Caco-2 (cell line): Measurements from ENCODE around the gene GPR161. TPM values are rescaled to one million over a fixed set of nuclear protein-coding genes. Genes with fewer than 3 reads are reported as not detected.

Experiments used
- BruUV-seq: library from RNA; stranded (reverse); fragments of 400-500 nt; replicated peaks from 2 replicates; lab custom pipeline; 2021; lab: Mats Ljungman, UMichigan
- CTCF ChIA-PET: fragments of 300-600 bp; sonication (Branson Sonifier 250); formaldehyde crosslinking; loops from one replicate; lab custom pipeline; 2022; ENCODE audit warnings: antibody characterized with exemption; lab: Charles Lee
- POLR2A ChIA-PET: fragments of 300-600 bp; sonication (Branson Sonifier 250); formaldehyde crosslinking; loops from one replicate; lab custom pipeline; 2022; ENCODE audit warnings: antibody characterized with exemption; lab: Charles Lee
- DNase-seq, 2 experiments: peaks; one replicate each; pipeline versions ENCODE4 v3.0.0 to v3.0.0-alpha.2; 2020 to 2022
- H3K27me3 ChIP-seq: replicated peaks from 2 replicates; pipeline ENCODE4 v1.6.0; 2011; ENCODE audit warnings: low read length; ENCODE audit not compliant: control insufficient read depth, insufficient read depth
- H3K36me3 ChIP-seq: 2 replicates; pipeline ENCODE4 v1.5.1; 2011; ENCODE audit warnings: low read length; ENCODE audit not compliant: control insufficient read depth, insufficient read depth
- H3K4me1 ChIP-seq: fragments of 250-450 bp; sonication (Bioruptor Pico); 2 replicates; pipeline ENCODE4 v1.5.1; 2020; ENCODE audit warnings: mild to moderate bottlenecking
- H3K4me3 ChIP-seq: 2 replicates; pipeline ENCODE4 v1.5.1; 2011; ENCODE audit warnings: low read depth, mild to moderate bottlenecking, control low read depth, low read length
- H3K9me3 ChIP-seq: fragments of 250-450 bp; sonication (Bioruptor Pico); 2 replicates; pipeline ENCODE4 v1.5.1; 2020; ENCODE audit warnings: mild to moderate bottlenecking, moderate library complexity
- H3K27ac Mint-ChIP-seq: one replicate; pipeline ENCODE4 v1.8.0; 2022; ENCODE audit warnings: mixed read lengths; ENCODE audit not compliant: unreplicated experiment
- H3K27me3 Mint-ChIP-seq: one replicate; pipeline ENCODE4 v1.8.0; 2022; ENCODE audit warnings: mixed read lengths; ENCODE audit not compliant: insufficient read depth, unreplicated experiment
- H3K36me3 Mint-ChIP-seq: one replicate; pipeline ENCODE4 v1.8.0; 2022; ENCODE audit warnings: mild to moderate bottlenecking, mixed read lengths; ENCODE audit not compliant: insufficient read depth, unreplicated experiment
- H3K4me1 Mint-ChIP-seq: one replicate; pipeline ENCODE4 v1.8.0; 2022; ENCODE audit warnings: low read depth, mixed read lengths; ENCODE audit not compliant: unreplicated experiment
- H3K4me3 Mint-ChIP-seq: one replicate; pipeline ENCODE4 v1.8.0; 2022; ENCODE audit warnings: mild to moderate bottlenecking, moderate library complexity, mixed read lengths; ENCODE audit not compliant: unreplicated experiment
- H3K9me3 Mint-ChIP-seq: one replicate; pipeline ENCODE4 v1.8.0; 2022; ENCODE audit warnings: mixed read lengths; ENCODE audit not compliant: unreplicated experiment
- CTCF ChIP-seq, 2 experiments: fragments of 200-600 bp in 1 of 2; IDR thresholded peaks; 1 replicate in 1 of 2; 2 replicates in 1 of 2; pipeline versions ENCODE4 v1.5.1 to v1.8.0; 2011 to 2022; ENCODE audit warnings: antibody characterized with exemption in 1 of 2, control low read depth in 1 of 2, inconsistent platforms in 1 of 2, low read depth in 1 of 2, low read length in 1 of 2, mild to moderate bottlenecking in 1 of 2, moderate library complexity in 1 of 2; ENCODE audit not compliant: insufficient read depth in 1 of 2, severe bottlenecking in 1 of 2, unreplicated experiment in 1 of 2
- intact Hi-C: fragments of 100-400 bp; cut with micrococcal nuclease; formaldehyde crosslinking; loops from one replicate; pipeline ENCODE4 v1.10.0; 2022; ENCODE audit not compliant: unreplicated experiment
- total RNA-seq: library from RNA; stranded (reverse); gene quantifications from 2 replicates; pipeline ENCODE4 v1.2.3, GENCODE V29; 2022

The GPR161 gene
- total RNA-seq, 1 experiment from 2014 or later = 38.2 TPM

GRCh38 chr1:168096296-168097165, 40.2 kb downstream of the GPR161 start:
- H3K27me3 Mint-ChIP-seq = no peaks in the 10 kb centered on the region
- ChIA-PET CTCF (interaction anchor here (0.6 kb wide), 1 partner anchor 798 kb away, joined by 5 read pairs; no protein-coding TSS in a partner anchor), POLR2A (interaction anchor here (0.6 to 0.7 kb wide), 2 partner anchors 161 to 1046 kb away, joined by 4 to 6 read pairs; no protein-coding TSS in a partner anchor)
- peaks cover 49% of the 10 kb centered on the region for H3K36me3 Mint-ChIP-seq
- no peaks in the 10 kb centered on the region for H3K4me1 Mint-ChIP-seq
- Histone ChIP-seq H3K4me1 (no peaks in the 10 kb centered on the region), H3K36me3 (no peaks in the 10 kb centered on the region; the same call in 1 of the 2 replicates), H3K9me3 (no peaks in the 10 kb centered on the region), H3K27me3 (no peaks in the 10 kb centered on the region), H3K4me3 (no peak overlapping the region)
- TF ChIP-seq CTCF (IDR thresholded peaks at IDR 0.05; ENCODE audit: insufficient read depth in 1 of 2, low read depth in 1 of 2, low read length in 1 of 2, severe bottlenecking in 1 of 2, unreplicated experiment in 1 of 2) = no peak
- H3K4me3 Mint-ChIP-seq = no peak overlapping the region
- H3K9me3 Mint-ChIP-seq = no peaks in the 10 kb centered on the region
- intact Hi-C loops = no loop called here
- BruUV-seq = no TSS peak
- no peak for DNase-seq
- no peak overlapping the region for H3K27ac Mint-ChIP-seq

GRCh38 chr1:168095476-168095875, 41.3 kb downstream of the GPR161 start:
- no peak for TF ChIP-seq CTCF (IDR thresholded peaks at IDR 0.05; ENCODE audit: insufficient read depth in 1 of 2, low read depth in 1 of 2, low read length in 1 of 2, severe bottlenecking in 1 of 2, unreplicated experiment in 1 of 2)
- CTCF ChIA-PET = no interaction called here
- H3K36me3 ChIP-seq = no peaks in the 10 kb centered on the region; the same call in 1 of the 2 replicates

GRCh38 chr1:168093616-168094015, 43.1 kb downstream of the GPR161 start:
- no peaks in the 10 kb centered on the region for H3K9me3 ChIP-seq
- ChIA-PET CTCF (interaction anchor here (0.9 kb wide), 1 partner anchor 228 kb away, joined by 4 read pairs; no protein-coding TSS in a partner anchor), POLR2A (no interaction called here)
- Mint-ChIP-seq H3K27me3 (no peaks in the 10 kb centered on the region), H3K4me3 (no peak overlapping the region), H3K4me1 (peaks cover 7% of the 10 kb centered on the region), H3K9me3 (no peaks in the 10 kb centered on the region), H3K36me3 (peaks cover 64% of the 10 kb centered on the region), H3K27ac (no peak overlapping the region)
- intact Hi-C loops = loop anchor here (1.0 kb wide), 2 partner anchors 53 to 229 kb away; no protein-coding TSS in a partner anchor
- no peak for TF ChIP-seq CTCF (IDR thresholded peaks at IDR 0.05; ENCODE audit: insufficient read depth in 1 of 2, low read depth in 1 of 2, low read length in 1 of 2, severe bottlenecking in 1 of 2, unreplicated experiment in 1 of 2)
- H3K27me3 ChIP-seq = no peaks in the 10 kb centered on the region
- H3K36me3 ChIP-seq = no peaks in the 10 kb centered on the region; the same call in 1 of the 2 replicates
- BruUV-seq = no TSS peak
- no peak overlapping the region for H3K4me3 ChIP-seq
- H3K4me1 ChIP-seq = no peaks in the 10 kb centered on the region
- no peak for DNase-seq

More at GRCh38 chr1:168095476-168095875, 41.3 kb downstream of the GPR161 start:
- Mint-ChIP-seq H3K4me1 (no peaks in the 10 kb centered on the region), H3K36me3 (peaks cover 58% of the 10 kb centered on the region), H3K4me3 (no peak overlapping the region), H3K9me3 (no peaks in the 10 kb centered on the region), H3K27me3 (no peaks in the 10 kb centered on the region), H3K27ac (no peak overlapping the region)
- no peak overlapping the region for H3K4me3 ChIP-seq
- H3K4me1 ChIP-seq = no peaks in the 10 kb centered on the region
- H3K9me3 ChIP-seq = no peaks in the 10 kb centered on the region
- DNase-seq = no peak
- no TSS peak for BruUV-seq
- intact Hi-C loops = no loop called here
- no peaks in the 10 kb centered on the region for H3K27me3 ChIP-seq
- POLR2A ChIA-PET = no interaction called here
